Osteoblast (primary cell): ENCODE data around the gene PITX1. TPM values are rescaled to one million over a fixed set of nuclear protein-coding genes. Genes with fewer than 3 reads are reported as not detected.

ENCODE experiments used
- DNase-seq: peaks from one replicate; pipeline ENCODE4 v3.0.0; 2011; ENCODE audit warnings: low spot score, mixed read lengths; ENCODE audit not compliant: insufficient read length; ENCODE audit errors: missing footprints
- H2AFZ ChIP-seq: 2 replicates; pipeline ENCODE4 v1.6.0; 2011; ENCODE audit warnings: mild to moderate bottlenecking, low read length
- H3K27ac ChIP-seq: 2 replicates; pipeline ENCODE4 v1.5.1; 2011; ENCODE audit warnings: mild to moderate bottlenecking, low read depth, low read length, moderate library complexity
- H3K27me3 ChIP-seq: 2 replicates; pipeline ENCODE4 v1.6.0; 2012; ENCODE audit warnings: mild to moderate bottlenecking, control low read depth, inconsistent platforms, low read length, moderate library complexity; ENCODE audit not compliant: insufficient read depth
- H3K36me3 ChIP-seq: 2 replicates; pipeline ENCODE4 v1.5.1; 2011; ENCODE audit warnings: mild to moderate bottlenecking, low read length, control low read depth, moderate library complexity; ENCODE audit not compliant: insufficient read depth
- H3K4me1 ChIP-seq: 2 replicates; pipeline ENCODE4 v1.5.1; 2011; ENCODE audit warnings: mild to moderate bottlenecking, low read length, control low read depth, moderate library complexity; ENCODE audit not compliant: insufficient read depth
- H3K4me2 ChIP-seq: 2 replicates; pipeline ENCODE4 v1.6.0; 2011; ENCODE audit warnings: mild to moderate bottlenecking, low read length; ENCODE audit not compliant: insufficient read depth
- H3K4me3 ChIP-seq: fragments of 200-600 bp; sonication (generic); 3 replicates; pipeline ENCODE4 v1.5.1; 2012; ENCODE audit warnings: mild to moderate bottlenecking, low read length, inconsistent platforms; ENCODE audit not compliant: insufficient read depth
- H3K79me2 ChIP-seq: 2 replicates; pipeline ENCODE4 v1.6.0; 2012; ENCODE audit warnings: mild to moderate bottlenecking, low read length, control low read depth, inconsistent platforms; ENCODE audit not compliant: insufficient read depth
- H3K9me3 ChIP-seq: 2 replicates; pipeline ENCODE4 v1.5.1; 2011; ENCODE audit warnings: low read depth, low read length, control low read depth
- H4K20me1 ChIP-seq: 2 replicates; pipeline ENCODE4 v1.6.0; 2012; ENCODE audit warnings: mild to moderate bottlenecking, low read length, control low read depth; ENCODE audit not compliant: insufficient read depth
- CTCF ChIP-seq: IDR thresholded peaks from 2 replicates; pipeline ENCODE4 v1.5.1; 2011; ENCODE audit warnings: mild to moderate bottlenecking, low read depth, low read length, moderate library complexity; ENCODE audit errors: extremely low read depth
- total RNA-seq: library from RNA; depleted of rRNA; stranded (reverse); fragments of >200 nt; gene quantifications from 2 replicates; pipeline ENCODE4 v1.2.3, GENCODE V29; 2012

Gene PITX1
- total RNA-seq, 1 donor: 9.8 TPM

GRCh38 chr5:135059000-135059923, 25.2 kb upstream of the PITX1 start:
- Histone ChIP-seq H3K36me3 (no peaks in the 10 kb centered on the region), H4K20me1 (no peaks in the 10 kb centered on the region), H3K4me2 (no peak overlapping the region), H3K4me1 (no peaks in the 10 kb centered on the region), H3K27me3 (no peaks in the 10 kb centered on the region), H3K9me3 (no peaks in the 10 kb centered on the region), H3K27ac (no peak overlapping the region), H3K79me2 (no peaks in the 10 kb centered on the region), H2AFZ (no peak overlapping the region), H3K4me3 (no peak overlapping the region)
- no peak for TF ChIP-seq CTCF
- DNase-seq: peak; percentile 77

GRCh38 chr5:135058331-135058732, 24.3 kb upstream of the PITX1 start:
- Histone ChIP-seq H3K4me1 (no peaks in the 10 kb centered on the region), H3K4me3 (no peak overlapping the region), H3K27ac (no peak overlapping the region), H3K4me2 (no peak overlapping the region), H2AFZ (no peak overlapping the region), H3K9me3 (no peaks in the 10 kb centered on the region), H4K20me1 (no peaks in the 10 kb centered on the region), H3K79me2 (no peaks in the 10 kb centered on the region), H3K36me3 (no peaks in the 10 kb centered on the region), H3K27me3 (no peaks in the 10 kb centered on the region)
- TF ChIP-seq CTCF: no peak
- no peak for DNase-seq

GRCh38 chr5:135057233-135057632, 23.2 kb upstream of the PITX1 start:
- Histone ChIP-seq H3K4me1 (no peaks in the 10 kb centered on the region), H3K27me3 (peaks cover 5% of the 10 kb centered on the region), H3K9me3 (no peaks in the 10 kb centered on the region), H3K79me2 (no peaks in the 10 kb centered on the region), H3K27ac (no peak overlapping the region), H3K36me3 (no peaks in the 10 kb centered on the region), H3K4me3 (no peak overlapping the region), H3K4me2 (no peak overlapping the region), H4K20me1 (no peaks in the 10 kb centered on the region), H2AFZ (no peak overlapping the region)
- no peak for TF ChIP-seq CTCF
- DNase-seq: peak; percentile 59

GRCh38 chr5:135056316-135057030, 22.4 kb upstream of the PITX1 start:
- Histone ChIP-seq H4K20me1 (no peaks in the 10 kb centered on the region), H3K9me3 (no peaks in the 10 kb centered on the region), H3K4me2 (no peak overlapping the region), H2AFZ (no peak overlapping the region), H3K27me3 (peaks cover 5% of the 10 kb centered on the region), H3K27ac (no peak overlapping the region), H3K36me3 (no peaks in the 10 kb centered on the region), H3K79me2 (no peaks in the 10 kb centered on the region), H3K4me3 (no peak overlapping the region), H3K4me1 (no peaks in the 10 kb centered on the region)
- peak; percentile 48 for DNase-seq
- no peak for TF ChIP-seq CTCF
